Kasumi-1 (cell line): ENCODE measurements around the gene HLA-DRA.
A peak's percentile ranks its signal among the peaks of the same experiment; 100 is the strongest.
"Not testable (repeated sequence)": the region's sequence is repeated elsewhere in the genome, so short reads cannot be mapped to it uniquely, and the experiment has no call there.

ENCODE experiments used
- DNase-seq, 2 experiments: peaks; one replicate each; lab custom pipeline; 2025; lab: John Stamatoyannopoulos, UW

HLA-DRA gene

DNA sequence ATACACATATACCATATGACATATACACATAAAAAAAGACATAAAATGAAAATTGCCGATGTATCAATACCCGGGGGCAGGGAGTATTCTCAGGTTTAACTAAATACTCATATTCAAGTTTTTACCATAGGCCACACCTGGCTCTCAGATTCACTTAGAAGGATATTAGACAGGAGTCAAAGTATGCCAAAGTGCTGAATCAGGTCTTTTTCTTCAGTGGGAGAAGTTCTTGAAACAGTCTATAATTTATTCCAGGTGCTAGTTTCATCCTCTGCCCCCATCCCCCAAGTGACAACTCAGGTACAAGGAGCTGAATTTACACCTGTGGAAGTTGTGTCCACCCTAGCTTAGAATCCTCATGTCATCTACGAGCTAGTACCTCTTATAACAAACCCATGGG, 8.5 kb upstream of the HLA-DRA start:
- no peak for DNase-seq

DNA sequence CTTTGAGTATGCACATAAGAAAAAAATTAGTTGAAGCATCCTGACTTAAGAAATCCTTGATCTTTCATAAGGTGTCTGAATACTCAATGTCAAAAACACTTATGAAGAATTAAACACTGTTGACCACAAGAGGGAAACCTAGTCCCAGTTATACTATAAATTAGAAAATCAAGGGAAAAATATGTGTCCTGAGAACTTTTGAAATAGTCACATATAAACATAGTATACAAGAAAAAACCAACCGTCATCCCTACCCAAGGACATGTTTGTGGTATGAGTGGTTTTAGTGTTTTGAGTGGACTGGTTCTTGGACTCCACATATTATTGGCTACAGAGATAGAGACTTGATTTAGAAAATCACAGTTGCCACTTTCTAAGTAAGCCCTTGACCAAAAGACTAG, 7.6 kb upstream of the HLA-DRA start:
- DNase-seq: peak; percentile 24 to 49

DNA sequence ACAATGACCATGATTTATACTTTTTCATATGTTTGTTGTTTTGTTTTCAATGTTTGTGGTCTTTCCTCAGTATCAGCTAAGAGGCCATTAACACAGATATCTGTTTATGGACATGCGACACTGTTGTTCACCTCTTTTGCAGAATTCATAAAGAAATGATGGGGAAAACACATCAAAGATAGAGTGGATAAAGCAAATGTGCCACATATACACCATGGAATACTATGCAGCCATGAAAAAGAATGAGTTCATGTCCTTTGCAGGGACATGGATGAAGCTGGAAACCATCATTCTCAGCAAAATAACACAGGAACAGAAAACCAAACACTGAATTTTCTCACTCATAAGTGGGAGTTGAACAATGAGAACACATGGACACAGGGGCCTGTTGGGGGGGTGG, 5.7 kb upstream of the HLA-DRA start:
- not testable (repeated sequence) for DNase-seq

DNA sequence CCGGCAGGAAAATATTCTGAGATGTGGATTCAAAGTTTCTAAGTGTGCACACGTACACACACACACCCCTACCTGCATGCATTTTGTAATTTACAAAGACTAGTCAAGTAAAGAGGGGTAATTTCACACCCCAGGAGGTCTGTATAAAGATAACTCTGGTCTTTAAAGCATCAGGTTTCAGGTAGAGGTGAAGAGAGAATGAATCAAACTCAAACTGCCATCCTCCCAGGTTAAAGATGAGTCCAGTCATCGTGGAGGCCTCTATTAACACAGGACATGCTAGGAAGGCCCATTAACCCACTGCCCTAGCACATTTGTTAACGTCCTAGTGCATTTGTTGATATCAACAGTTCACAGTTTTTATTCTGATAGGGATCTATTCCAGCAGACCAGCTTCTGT, 3.5 kb upstream of the HLA-DRA start:
- DNase-seq: no peak

DNA sequence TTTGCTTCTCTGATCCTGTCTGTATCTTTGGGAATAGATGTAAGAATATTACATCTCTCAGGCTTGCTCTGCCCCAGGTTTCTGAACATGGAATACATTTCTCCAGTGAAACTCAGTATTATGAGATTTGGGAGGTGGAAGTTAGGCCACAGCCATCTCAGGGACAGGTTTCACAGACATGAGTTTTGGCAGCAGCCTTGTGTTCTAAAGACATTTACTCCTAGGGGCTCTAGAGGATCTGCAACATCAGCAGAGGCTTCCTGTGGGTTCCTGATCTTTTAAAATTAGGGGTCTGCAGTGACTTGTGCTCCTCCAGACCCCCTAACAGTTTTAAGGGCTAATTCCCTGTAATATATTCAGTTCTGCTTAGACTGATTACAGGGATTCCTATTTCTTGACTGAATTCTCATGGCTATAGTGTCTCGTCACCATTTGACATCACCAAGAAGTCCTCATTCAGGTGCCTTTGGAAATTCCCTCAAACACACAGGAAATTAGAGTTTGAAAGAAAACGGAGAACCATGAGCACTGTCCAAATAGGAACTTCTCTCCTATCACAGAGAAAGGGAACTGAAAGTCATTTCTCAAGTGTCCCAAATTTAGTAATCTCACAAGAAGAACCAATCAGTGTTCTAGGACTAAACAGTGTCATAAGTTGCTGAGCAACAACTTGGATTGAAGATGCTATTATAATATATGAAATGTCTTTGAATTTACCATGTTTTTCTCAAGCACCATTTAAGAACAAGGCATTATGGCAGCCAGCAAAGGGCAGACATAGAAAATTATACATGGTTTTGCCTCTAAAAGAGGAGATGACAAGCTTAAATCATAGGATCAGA, 2.5 kb upstream of the HLA-DRA start:
- peak; percentile 34 to 51 for DNase-seq

DNA sequence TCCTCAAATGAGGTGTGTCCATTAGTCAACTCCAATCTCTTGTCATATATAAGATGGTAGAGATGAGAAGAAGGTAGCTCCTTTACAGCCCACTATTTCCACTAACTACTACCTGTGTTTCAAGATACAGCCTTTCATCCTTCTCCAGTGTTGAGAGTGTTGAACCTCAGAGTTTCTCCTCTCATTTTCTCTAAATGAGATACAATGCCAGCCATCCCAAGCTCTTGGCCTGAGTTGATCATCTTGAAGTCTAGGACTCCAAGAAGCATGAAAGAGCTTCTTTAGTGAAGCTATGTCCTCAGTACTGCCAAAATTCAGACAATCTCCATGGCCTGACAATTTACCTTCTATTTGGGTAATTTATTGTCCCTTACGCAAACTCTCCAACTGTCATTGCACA, 548 bp upstream of the HLA-DRA start:
- no peak for DNase-seq

DNA sequence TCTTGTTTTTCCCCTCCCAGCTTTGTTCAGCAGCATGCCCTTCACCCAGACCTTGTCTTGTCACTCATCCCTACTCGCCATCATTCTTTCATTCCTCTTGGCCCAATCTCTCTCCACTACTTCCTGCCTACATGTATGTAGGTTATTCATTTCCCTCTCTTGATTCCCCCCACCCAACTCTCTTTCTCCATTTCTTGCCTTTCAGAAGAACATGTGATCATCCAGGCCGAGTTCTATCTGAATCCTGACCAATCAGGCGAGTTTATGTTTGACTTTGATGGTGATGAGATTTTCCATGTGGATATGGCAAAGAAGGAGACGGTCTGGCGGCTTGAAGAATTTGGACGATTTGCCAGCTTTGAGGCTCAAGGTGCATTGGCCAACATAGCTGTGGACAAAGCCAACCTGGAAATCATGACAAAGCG, 2.6 kb downstream of the HLA-DRA start:
- no peak for DNase-seq

DNA sequence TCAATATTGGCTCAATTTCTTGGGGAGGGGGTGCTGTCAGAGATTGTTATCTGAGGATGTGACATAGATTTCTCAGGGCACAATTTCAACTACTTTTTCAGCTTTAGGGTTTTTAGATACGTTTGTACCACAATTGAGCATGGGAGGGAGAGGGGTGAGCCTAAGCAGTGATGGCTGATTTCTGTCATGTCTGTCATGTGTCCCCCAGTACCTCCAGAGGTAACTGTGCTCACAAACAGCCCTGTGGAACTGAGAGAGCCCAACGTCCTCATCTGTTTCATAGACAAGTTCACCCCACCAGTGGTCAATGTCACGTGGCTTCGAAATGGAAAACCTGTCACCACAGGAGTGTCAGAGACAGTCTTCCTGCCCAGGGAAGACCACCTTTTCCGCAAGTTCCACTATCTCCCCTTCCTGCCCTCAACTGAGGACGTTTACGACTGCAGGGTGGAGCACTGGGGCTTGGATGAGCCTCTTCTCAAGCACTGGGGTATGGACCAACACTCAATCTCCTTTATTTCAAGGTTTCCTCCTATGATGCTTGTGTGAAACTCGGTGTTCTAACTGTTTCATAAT, 3.4 kb downstream of the HLA-DRA start:
- no peak for DNase-seq

DNA sequence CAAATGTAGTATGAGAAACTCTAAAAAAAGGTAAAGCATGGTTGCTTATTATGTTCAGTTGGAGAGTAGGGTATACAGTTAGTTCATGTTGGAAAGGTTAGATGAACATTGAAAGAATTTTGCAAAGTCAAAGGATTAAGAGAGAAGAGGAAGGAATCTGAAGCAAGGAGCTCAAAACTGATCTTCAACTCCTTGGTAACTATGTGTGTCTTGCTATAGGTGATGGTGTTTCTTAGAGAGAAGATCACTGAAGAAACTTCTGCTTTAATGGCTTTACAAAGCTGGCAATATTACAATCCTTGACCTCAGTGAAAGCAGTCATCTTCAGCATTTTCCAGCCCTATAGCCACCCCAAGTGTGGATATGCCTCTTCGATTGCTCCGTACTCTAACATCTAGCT, 4.7 kb downstream of the HLA-DRA start:
- no peak for DNase-seq

DNA sequence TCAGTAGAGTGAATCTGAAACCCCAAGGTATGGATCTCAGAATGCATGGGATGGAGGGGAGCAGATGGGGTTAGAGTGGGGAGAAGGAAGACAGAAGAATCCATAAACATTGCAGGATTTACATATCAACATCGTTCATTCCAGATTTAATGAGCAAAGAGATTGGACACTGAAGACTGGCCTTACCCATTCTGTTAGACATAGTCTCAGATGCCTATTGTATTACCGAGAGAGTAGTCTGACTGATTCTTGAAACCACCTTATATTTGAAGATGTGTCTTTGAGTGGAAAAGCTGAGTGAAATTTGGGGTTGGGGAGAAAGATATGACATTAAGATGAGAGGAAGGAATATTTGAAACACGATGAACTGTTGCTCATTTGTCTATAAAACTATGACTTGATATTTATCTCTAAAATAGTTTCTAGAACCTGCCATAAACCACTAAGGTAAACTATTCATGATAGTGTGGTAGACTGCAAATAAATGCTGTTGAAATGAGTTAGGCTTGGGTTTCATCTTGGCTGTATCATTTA, 5.7 kb downstream of the HLA-DRA start:
- DNase-seq: no peak

DNA sequence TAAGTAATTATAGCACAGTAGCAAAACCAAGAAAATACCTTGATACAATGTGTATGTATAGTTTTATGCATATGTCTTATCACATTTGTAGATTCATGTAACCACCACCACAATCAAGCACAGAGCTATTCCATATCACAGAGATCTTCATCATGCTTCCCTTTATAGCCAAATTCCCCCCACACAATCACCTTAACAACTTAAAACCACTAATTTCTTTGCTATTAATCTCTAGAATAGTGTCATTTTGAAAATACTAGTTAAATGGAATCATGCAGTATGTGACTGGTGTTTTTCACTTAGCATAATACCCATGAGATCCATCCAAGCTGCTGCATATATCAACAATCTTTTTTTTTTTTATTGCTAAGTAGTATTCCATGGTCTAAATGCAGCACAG, 8.2 kb downstream of the HLA-DRA start:
- no peak for DNase-seq

DNA sequence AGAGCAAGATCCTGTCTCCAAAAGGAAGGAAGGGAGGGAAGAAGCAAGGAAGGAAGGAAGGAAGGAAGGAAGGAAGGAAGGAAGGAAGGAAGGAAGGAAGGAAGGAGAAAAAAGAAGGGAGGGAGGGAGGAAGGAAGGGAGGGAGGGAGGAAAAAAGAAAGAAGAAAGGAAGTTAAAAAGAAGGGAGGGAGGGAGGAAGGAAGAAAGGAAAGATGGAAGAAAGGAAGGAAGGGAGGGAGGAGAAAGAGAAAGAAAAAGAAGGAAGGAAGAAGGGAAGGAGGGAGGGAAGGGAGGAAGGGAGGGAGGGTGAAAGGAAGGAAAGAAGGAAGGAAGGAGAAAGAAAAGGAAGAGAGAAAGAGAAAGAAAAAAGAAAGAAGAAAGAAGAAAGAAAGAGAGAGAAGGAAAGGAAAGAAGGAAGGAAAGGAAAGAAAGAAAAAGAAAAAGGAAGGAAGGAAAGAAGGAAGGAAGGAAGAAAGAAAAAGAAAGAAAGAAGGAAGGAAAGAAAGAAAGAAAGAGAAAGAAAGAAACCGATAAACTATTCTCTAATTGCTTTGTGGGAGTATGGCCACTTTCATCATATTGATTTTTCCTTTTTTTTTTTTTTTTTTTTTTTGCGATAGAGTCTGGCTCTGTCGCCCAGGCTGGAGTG, 9.5 kb downstream of the HLA-DRA start:
- DNase-seq: no peak

DNA sequence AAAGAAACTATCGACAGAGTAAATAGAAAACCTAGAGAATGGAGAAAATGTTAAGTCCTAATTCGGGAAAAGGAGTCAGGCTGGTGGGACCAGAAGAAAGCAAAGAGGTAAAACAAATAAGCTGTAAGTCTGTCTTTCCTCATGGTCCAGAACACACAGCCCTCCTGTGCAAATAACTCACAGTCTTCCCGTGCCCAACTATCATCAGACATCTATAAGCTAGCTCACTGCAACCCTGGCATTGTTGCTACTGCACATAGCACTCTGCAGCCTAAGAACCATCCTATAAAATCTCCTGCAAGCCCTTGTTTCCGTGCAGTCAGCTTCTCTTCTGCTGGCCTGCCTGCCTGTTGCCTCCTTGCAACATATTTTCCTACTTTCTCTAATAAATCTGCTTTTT, 17.4 kb downstream of the HLA-DRA start:
- DNase-seq: no peak

DNA sequence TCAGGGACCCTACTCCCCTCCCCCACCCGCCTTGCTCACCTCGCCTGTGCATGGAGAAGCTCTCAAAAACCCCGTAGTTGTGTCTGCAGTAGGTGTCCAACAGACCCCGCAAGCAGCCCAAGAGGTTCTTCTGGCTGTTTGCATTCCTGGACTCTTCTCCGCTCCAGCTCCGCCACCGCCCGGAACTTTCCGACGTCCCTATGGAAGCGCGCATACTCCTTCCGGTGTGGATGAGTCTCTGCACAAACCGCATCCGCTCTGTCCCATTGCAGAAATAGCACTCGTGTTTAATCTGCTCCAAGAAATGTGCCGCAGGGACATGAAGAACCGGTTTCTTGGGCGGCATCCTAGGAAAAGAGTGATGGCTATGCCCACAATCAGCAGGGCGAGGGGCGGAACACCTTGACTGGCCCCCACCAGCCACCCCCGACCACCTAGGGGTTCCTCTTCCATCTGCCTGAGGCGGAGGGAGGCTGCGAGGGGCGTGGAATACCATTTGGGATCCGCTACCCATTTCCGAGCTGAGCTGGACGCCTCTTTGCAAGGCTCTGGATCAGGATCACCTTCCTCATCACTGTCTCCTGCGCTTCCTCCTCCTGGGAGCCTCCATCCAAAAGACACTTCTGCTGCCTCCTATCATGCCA, 20.2 kb downstream of the HLA-DRA start:
- no peak for DNase-seq

DNA sequence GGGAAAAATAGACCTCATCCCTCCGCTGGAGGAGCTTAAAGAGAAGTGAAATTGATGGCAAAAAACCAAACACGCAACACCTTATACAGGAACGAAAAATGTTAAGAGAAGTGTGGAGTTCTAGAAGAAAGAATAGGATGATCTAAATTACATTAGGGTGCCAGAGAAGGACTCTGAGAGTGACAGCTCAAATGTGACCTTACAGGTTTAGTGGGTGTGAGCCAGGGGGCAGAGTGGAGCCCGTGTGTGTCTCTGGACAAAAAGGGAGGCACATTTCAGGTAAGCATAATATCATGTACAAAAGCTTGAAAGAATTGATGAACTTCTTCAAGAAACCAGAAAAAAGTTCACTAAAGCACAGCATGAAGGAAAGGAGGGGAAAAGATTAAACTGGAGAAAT, 20.8 kb downstream of the HLA-DRA start:
- DNase-seq: no peak

DNA sequence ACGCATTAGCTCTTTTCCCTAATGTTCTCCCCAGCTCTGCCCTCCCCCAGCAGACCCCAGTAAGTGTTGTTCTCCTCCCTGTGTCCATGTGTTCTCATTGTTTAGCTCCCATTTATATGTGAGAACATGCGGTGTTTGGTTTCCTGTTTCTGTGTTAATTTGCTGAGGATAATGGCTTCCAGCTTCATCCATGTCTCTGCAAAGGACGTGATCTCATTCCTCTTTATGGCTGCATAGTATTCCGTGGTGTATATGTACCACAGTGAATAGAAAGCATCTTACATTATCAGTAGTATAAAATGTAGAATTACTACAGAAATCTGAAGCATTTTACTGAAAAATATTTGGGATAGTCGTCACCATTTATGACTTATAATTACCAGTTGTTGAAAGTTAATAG, 21.8 kb downstream of the HLA-DRA start:
- DNase-seq: no peak

DNA sequence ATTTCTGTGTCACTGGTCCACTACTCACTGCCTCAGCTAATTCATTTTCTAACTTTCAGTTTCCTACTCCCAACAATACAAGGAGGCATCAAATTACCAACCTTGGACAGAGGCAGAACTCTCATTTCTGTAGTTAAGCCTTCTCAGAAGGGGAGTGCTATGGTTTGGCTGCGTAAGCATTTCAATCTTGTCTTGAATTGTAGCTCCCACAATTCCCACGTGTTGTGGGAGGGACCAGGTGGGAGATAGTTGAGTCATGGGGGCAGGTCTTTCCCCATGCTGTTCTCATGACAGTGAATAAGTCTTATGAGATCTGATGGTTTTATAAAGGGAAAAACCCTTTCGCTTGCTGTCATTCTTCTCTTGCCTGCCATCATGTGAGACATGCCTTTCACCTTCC, 22.9 kb downstream of the HLA-DRA start:
- DNase-seq: no peak

DNA sequence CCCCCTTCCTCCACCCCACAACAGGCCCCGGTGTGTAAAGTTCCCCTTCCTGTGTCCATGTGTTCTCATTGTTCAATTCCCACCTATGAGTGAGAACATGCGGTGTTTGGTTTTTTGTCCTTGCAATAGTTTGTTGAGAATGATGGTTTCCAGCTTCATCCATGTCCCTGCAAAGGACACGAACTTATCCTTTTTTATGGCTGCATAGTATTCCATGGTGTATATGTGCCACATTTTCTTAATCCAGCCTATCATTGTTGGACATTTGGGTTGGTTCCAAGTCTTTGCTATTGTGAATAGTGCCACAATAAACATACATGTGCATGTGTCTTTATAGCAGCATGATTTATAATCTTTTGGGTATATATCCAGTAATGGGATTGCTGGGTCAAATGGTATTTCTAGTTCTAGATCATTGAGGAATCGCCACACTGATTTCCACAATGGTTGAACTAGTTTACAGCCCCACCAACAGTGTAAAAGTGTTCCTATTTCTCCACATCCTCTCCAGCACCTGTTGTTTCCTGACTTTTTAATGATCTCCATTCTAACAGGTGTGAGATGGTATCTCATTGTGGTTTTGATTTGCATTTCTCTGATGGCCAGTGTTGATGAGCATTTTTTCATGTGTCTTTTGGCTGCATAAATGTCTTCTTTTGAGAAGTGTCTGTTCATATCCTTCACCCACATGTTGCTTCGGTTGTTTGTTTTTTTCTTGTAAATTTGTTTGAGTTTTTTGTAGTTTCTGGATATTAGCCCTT, 28.2 kb downstream of the HLA-DRA start:
- not testable (repeated sequence) for DNase-seq

DNA sequence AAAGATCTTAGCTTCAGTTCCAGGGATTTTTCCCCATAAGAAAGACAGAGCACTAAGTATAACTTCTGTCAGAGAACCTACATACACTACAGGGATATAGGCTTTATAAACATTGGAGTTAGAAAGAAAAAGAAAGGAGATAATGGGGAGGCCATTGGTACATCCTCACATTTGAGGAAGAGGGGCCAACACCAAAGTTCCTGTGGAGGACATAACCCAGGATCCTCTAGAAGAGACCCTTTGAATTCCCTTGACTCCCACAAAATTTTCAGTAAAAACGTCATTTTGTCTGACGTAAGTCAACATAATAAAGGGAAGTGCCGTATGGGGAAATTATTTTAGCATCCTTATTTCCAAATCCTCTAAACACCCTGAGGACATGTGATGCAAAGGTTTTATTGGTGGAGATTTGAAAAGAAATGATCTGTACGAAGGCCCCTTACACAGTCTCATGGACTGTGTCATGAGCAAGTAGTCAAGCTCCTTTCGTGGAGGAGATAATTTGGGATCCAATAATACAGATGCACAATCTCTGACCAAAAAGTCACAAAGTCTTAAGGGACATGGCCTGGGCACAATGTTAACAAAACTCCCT, 33.2 kb downstream of the HLA-DRA start:
- DNase-seq: no peak

DNA sequence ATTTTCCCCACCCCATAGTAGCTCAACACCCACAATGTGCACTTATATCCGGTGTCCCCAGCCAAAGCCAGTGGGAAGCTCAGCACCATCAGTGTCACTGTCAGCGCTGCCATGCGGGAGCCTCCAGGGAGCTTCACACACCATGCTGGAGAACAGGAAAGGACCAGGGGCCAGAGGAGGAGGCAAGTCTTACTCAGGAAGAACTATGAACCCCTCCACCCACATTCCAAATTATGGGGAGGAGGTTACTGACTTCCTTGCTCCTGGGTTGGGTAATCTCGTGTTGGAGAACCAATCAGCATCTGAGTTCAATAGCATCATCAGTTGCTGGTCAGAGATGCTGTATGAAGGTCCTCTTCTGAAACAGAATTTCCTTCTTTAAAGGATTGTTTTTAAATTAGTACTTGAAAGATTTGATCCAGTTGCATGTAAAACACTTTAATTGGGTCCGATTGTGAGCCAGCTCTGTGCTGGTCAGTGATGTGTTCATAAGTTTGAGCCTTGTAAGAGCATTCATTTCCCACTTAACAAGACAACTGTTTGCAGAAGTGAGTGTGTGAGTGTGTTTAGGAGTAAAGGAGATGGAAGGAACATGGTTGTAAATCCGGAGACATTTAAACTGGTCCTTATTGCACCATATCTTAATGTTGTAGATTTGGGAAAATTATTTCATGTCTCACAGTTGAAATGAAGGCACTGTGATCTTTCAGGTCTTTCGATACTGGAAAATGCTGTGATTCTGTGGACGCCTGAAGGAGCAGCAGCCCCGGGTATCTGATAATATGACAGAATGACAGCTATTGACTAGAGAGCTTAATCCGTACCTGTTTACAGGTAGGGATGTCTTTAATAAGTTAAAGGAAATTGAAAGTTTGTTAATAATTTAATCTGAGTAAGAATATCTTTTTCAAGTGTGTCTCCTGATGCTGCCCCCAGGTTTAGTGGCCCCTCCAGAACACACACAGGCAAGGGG, 34.0 kb downstream of the HLA-DRA start:
- DNase-seq: not testable (repeated sequence)
